HepG2 (cell line): ENCODE data around the gene SIGLEC7. TPM values are rescaled to one million over a fixed set of nuclear protein-coding genes. Genes with fewer than 3 reads are reported as not detected.

Experiments used
- MZF1 ChIP-seq: sonication (generic); formaldehyde crosslinking; IDR thresholded peaks from 2 replicates; pipeline ENCODE4 v1.8.1; 2023; ENCODE audit warnings: mild to moderate bottlenecking, missing genetic modification reagents, borderline replicate concordance
- NFIC ChIP-seq: IDR thresholded peaks from 2 replicates; pipeline ENCODE4 v1.6.1; 2012; ENCODE audit warnings: mild to moderate bottlenecking, low read length, inconsistent platforms
- NR2F1 ChIP-seq, 2 experiments: fragments of 450-650 bp in 1 of 2; formaldehyde crosslinking in 1 of 2; IDR thresholded peaks; 2 replicates each; pipeline versions ENCODE4 v1.5.0 to v1.6.1; 2016 to 2020; ENCODE audit warnings: mild to moderate bottlenecking in 1 of 2, missing compliant biosample characterization in 1 of 2, missing genetic modification reagents in 1 of 2, moderate library complexity in 1 of 2
- SMYD3 ChIP-seq: sonication (generic); formaldehyde crosslinking; IDR thresholded peaks from 2 replicates; pipeline ENCODE4 v1.8.1; 2023; ENCODE audit warnings: mild to moderate bottlenecking, missing genetic modification reagents
- SP1 ChIP-seq, 2 experiments: fragments of 450-650 bp in 1 of 2; sonication (generic) in 1 of 2; formaldehyde crosslinking in 1 of 2; IDR thresholded peaks; 2 replicates each; pipeline versions ENCODE4 v1.4.0 to v1.6.1; 2016 to 2020; ENCODE audit warnings: missing genetic modification reagents in 1 of 2
- SP4 ChIP-seq: sonication (generic); formaldehyde crosslinking; IDR thresholded peaks from 2 replicates; pipeline ENCODE4 v1.8.1; 2023; ENCODE audit warnings: mild to moderate bottlenecking, missing genetic modification reagents
- TOPORS ChIP-seq: sonication (generic); formaldehyde crosslinking; IDR thresholded peaks from 2 replicates; pipeline ENCODE4 v1.8.0; 2023; ENCODE audit warnings: mild to moderate bottlenecking, missing genetic modification reagents
- ZNF331 ChIP-seq: sonication (generic); formaldehyde crosslinking; IDR thresholded peaks from 2 replicates; pipeline ENCODE4 v1.4.0; 2020; ENCODE audit warnings: missing genetic modification reagents
- ZSCAN21 ChIP-seq: sonication (generic); formaldehyde crosslinking; IDR thresholded peaks from 2 replicates; pipeline ENCODE4 v1.8.0; 2022; ENCODE audit warnings: mild to moderate bottlenecking, missing genetic modification reagents, moderate library complexity, borderline replicate concordance
- polyA plus RNA-seq, 8 experiments: library from polyadenylated mRNA; depleted of rRNA in 3 of 8; stranded (reverse) in 7 of 8; unstranded in 1 of 8; fragments of >200 nt; fragmentation: Illumina TruSeq in 4 of 8; extraction: Trizol in 4 of 8; gene quantifications; 2 replicates each; pipeline versions ENCODE4 v1.2.1 to v1.2.3, GENCODE V29; 2011 to 2016; ENCODE audit warnings: low read depth in 4 of 8, missing spikeins in 1 of 8, mixed read lengths in 1 of 8; ENCODE audit not compliant: insufficient read depth in 1 of 8
- total RNA-seq, 5 experiments: library from RNA; depleted of rRNA; stranded (reverse); fragments of >200 nt; fragmentation: Illumina TruSeq; extraction: Trizol; gene quantifications; 2 replicates each; pipeline ENCODE4 v1.2.3, GENCODE V29; 2016; ENCODE audit warnings: low read depth in 1 of 5
- TF ChIP-seq, protein P1 (sequence below): sonication (generic); formaldehyde crosslinking; IDR thresholded peaks from 2 replicates; pipeline ENCODE4 v1.4.0; 2020; ENCODE audit warnings: missing genetic modification reagents
- TF ChIP-seq, protein P2 (sequence below): sonication (generic); formaldehyde crosslinking; IDR thresholded peaks from 2 replicates; pipeline ENCODE4 v1.4.0; 2020; ENCODE audit warnings: missing genetic modification reagents, borderline replicate concordance
- TF ChIP-seq, protein P3 (sequence below): fragments of 450-650 bp; IDR thresholded peaks from 2 replicates; pipeline ENCODE4 v1.6.1; 2017; ENCODE audit warnings: mild to moderate bottlenecking
- TF ChIP-seq, protein P4 (sequence below): sonication (generic); formaldehyde crosslinking; conservative IDR thresholded peaks from 2 replicates; pipeline ENCODE4 v1.8.0; 2022; ENCODE audit warnings: missing genetic modification reagents
- TF ChIP-seq, protein P5 (sequence below): sonication (generic); formaldehyde crosslinking; IDR thresholded peaks from 2 replicates; pipeline ENCODE4 v1.9.0; 2022; ENCODE audit warnings: missing genetic modification reagents, mild to moderate bottlenecking, borderline replicate concordance
- TF ChIP-seq, protein P6 (sequence below): sonication (generic); formaldehyde crosslinking; IDR thresholded peaks from 2 replicates; pipeline ENCODE4 v1.4.0; 2020; ENCODE audit warnings: missing genetic modification reagents

Gene SIGLEC7
- total and polyA plus RNA-seq, 2 of the 13 experiments (the other 11 are each of a cell fraction or from before 2014, with no cell fraction given), result not detected

DNA sequence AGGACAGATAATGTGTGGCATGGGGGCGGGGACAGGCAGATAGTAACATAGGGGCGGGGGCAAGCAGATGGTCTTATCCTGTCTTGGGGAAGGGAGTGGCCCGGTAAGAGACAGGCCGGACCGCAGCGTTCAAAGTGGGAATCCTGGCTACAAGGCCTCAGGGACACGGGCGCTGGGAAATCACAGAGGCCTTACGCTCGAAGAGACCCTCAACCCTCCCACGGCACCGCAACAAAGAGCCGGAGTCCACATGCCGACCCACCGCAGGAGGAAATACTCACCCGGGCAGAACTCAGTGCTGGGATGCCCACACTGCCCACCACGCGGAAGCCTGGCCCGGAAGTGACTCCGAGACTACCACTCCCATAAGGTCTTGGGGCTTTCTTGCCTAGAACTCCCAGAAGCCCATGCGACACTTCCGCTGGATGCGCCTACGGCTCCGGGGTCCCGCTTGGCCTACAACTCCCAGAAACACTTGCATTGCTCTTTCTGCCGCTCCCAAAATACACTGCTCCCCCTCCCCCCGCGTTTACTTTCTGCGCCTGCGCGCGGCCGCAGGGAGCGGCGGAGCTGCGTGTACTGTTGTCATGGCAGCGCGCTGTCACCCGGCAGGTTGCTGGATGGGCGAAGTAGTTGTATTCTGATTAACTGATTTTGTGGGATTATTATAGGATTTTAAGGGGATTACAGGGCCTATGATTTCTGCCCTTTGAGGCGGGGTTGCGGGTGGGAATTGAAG, 33.9 kb upstream of the SIGLEC7 start, which contains the start of gene CTU1 (continued):
- TF ChIP-seq, protein P1, sequence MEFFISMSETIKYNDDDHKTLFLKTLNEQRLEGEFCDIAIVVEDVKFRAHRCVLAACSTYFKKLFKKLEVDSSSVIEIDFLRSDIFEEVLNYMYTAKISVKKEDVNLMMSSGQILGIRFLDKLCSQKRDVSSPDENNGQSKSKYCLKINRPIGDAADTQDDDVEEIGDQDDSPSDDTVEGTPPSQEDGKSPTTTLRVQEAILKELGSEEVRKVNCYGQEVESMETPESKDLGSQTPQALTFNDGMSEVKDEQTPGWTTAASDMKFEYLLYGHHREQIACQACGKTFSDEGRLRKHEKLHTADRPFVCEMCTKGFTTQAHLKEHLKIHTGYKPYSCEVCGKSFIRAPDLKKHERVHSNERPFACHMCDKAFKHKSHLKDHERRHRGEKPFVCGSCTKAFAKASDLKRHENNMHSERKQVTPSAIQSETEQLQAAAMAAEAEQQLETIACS (CRISPR knock-in tag), result peak; percentile 17; the same call in 1 of the 2 replicates
- TF ChIP-seq, protein P2, sequence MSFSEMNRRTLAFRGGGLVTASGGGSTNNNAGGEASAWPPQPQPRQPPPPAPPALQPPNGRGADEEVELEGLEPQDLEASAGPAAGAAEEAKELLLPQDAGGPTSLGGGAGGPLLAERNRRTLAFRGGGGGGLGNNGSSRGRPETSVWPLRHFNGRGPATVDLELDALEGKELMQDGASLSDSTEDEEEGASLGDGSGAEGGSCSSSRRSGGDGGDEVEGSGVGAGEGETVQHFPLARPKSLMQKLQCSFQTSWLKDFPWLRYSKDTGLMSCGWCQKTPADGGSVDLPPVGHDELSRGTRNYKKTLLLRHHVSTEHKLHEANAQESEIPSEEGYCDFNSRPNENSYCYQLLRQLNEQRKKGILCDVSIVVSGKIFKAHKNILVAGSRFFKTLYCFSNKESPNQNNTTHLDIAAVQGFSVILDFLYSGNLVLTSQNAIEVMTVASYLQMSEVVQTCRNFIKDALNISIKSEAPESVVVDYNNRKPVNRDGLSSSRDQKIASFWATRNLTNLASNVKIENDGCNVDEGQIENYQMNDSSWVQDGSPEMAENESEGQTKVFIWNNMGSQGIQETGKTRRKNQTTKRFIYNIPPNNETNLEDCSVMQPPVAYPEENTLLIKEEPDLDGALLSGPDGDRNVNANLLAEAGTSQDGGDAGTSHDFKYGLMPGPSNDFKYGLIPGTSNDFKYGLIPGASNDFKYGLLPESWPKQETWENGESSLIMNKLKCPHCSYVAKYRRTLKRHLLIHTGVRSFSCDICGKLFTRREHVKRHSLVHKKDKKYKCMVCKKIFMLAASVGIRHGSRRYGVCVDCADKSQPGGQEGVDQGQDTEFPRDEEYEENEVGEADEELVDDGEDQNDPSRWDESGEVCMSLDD, result no peak
- TF ChIP-seq, protein P3, sequence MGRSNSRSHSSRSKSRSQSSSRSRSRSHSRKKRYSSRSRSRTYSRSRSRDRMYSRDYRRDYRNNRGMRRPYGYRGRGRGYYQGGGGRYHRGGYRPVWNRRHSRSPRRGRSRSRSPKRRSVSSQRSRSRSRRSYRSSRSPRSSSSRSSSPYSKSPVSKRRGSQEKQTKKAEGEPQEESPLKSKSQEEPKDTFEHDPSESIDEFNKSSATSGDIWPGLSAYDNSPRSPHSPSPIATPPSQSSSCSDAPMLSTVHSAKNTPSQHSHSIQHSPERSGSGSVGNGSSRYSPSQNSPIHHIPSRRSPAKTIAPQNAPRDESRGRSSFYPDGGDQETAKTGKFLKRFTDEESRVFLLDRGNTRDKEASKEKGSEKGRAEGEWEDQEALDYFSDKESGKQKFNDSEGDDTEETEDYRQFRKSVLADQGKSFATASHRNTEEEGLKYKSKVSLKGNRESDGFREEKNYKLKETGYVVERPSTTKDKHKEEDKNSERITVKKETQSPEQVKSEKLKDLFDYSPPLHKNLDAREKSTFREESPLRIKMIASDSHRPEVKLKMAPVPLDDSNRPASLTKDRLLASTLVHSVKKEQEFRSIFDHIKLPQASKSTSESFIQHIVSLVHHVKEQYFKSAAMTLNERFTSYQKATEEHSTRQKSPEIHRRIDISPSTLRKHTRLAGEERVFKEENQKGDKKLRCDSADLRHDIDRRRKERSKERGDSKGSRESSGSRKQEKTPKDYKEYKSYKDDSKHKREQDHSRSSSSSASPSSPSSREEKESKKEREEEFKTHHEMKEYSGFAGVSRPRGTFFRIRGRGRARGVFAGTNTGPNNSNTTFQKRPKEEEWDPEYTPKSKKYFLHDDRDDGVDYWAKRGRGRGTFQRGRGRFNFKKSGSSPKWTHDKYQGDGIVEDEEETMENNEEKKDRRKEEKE, result no peak
- TF ChIP-seq TOPORS (CRISPR knock-in tag) (peak; percentile 56; the same call in 1 of the 2 replicates), ZNF331 (CRISPR knock-in tag) (peak; percentile 59; the same call in 1 of the 2 replicates), MZF1 (CRISPR knock-in tag) (no peak), NR2F1 (CRISPR knock-in tag; IDR thresholded peaks at IDR 0.05) (no peak), SP4 (CRISPR knock-in tag) (0 out of 2 replicates have a peak, but pooled peaks have one; percentile 17), NFIC (no peak), ZSCAN21 (CRISPR knock-in tag) (no peak), SP1 (IDR thresholded peaks at IDR 0.05) (no peak), SP1 (CRISPR knock-in tag; IDR thresholded peaks at IDR 0.05) (0 out of 2 replicates have a peak, but pooled peaks have one; percentile 12), SMYD3 (CRISPR knock-in tag) (no peak)
- TF ChIP-seq, protein P4, sequence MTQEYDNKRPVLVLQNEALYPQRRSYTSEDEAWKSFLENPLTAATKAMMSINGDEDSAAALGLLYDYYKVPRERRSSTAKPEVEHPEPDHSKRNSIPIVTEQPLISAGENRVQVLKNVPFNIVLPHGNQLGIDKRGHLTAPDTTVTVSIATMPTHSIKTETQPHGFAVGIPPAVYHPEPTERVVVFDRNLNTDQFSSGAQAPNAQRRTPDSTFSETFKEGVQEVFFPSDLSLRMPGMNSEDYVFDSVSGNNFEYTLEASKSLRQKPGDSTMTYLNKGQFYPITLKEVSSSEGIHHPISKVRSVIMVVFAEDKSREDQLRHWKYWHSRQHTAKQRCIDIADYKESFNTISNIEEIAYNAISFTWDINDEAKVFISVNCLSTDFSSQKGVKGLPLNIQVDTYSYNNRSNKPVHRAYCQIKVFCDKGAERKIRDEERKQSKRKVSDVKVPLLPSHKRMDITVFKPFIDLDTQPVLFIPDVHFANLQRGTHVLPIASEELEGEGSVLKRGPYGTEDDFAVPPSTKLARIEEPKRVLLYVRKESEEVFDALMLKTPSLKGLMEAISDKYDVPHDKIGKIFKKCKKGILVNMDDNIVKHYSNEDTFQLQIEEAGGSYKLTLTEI (CRISPR knock-in tag), result no peak
- TF ChIP-seq, protein P5, sequence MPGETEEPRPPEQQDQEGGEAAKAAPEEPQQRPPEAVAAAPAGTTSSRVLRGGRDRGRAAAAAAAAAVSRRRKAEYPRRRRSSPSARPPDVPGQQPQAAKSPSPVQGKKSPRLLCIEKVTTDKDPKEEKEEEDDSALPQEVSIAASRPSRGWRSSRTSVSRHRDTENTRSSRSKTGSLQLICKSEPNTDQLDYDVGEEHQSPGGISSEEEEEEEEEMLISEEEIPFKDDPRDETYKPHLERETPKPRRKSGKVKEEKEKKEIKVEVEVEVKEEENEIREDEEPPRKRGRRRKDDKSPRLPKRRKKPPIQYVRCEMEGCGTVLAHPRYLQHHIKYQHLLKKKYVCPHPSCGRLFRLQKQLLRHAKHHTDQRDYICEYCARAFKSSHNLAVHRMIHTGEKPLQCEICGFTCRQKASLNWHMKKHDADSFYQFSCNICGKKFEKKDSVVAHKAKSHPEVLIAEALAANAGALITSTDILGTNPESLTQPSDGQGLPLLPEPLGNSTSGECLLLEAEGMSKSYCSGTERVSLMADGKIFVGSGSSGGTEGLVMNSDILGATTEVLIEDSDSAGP, result peak; percentile 69; the same call in 1 of the 2 replicates
- TF ChIP-seq, protein P6, sequence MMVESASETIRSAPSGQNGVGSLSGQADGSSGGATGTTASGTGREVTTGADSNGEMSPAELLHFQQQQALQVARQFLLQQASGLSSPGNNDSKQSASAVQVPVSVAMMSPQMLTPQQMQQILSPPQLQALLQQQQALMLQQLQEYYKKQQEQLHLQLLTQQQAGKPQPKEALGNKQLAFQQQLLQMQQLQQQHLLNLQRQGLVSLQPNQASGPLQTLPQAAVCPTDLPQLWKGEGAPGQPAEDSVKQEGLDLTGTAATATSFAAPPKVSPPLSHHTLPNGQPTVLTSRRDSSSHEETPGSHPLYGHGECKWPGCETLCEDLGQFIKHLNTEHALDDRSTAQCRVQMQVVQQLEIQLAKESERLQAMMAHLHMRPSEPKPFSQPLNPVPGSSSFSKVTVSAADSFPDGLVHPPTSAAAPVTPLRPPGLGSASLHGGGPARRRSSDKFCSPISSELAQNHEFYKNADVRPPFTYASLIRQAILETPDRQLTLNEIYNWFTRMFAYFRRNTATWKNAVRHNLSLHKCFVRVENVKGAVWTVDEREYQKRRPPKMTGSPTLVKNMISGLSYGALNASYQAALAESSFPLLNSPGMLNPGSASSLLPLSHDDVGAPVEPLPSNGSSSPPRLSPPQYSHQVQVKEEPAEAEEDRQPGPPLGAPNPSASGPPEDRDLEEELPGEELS (CRISPR knock-in tag), result peak; percentile 54; the same call in 1 of the 2 replicates
